HG03439 (cell line): ENCODE measurements around the gene HMCN2.
"Not testable (repeated sequence)": the region's sequence is repeated elsewhere in the genome, so short reads cannot be mapped to it uniquely, and the experiment has no call there.

Source experiments
- ATAC-seq: cut with Tn5 transposase; IDR thresholded peaks from one replicate; pipeline ENCODE4 v1.9.1; 2021; ENCODE audit warnings: mild to moderate bottlenecking, moderate library complexity; ENCODE audit not compliant: unreplicated experiment

HMCN2 gene

GRCh38 chr9:130426883-130427282 lies 161.3 kb downstream of the HMCN2 start:
- ATAC-seq: no peak

GRCh38 chr9:130427326-130427725 lies 161.8 kb downstream of the HMCN2 start:
- ATAC-seq: no peak

- ATAC-seq: no peak
Measured at GRCh38 chr9:130428086-130428665, 162.6 kb downstream of the HMCN2 start.

GRCh38 chr9:130429381-130429780 lies 163.8 kb downstream of the HMCN2 start:
- ATAC-seq: no peak

- no peak for ATAC-seq
Measured at GRCh38 chr9:130429831-130430230, 164.3 kb downstream of the HMCN2 start.

GRCh38 chr9:130430232-130430631 lies 164.7 kb downstream of the HMCN2 start:
- no peak for ATAC-seq

GRCh38 chr9:130430734-130431535 lies 165.4 kb downstream of the HMCN2 start:
- ATAC-seq: no peak

GRCh38 chr9:130431536-130432303 lies 166.2 kb downstream of the HMCN2 start:
- ATAC-seq: no peak

GRCh38 chr9:130432362-130432761 lies 166.8 kb downstream of the HMCN2 start:
- ATAC-seq: no peak

GRCh38 chr9:130432796-130433167 lies 167.2 kb downstream of the HMCN2 start:
- no peak for ATAC-seq

- no peak for ATAC-seq
Measured at GRCh38 chr9:130433168-130433946, 167.8 kb downstream of the HMCN2 start.

- no peak for ATAC-seq
Measured at GRCh38 chr9:130433947-130434262, 168.3 kb downstream of the HMCN2 start.

- not testable (repeated sequence) for ATAC-seq
Measured at GRCh38 chr9:130434656-130435055, 169.1 kb downstream of the HMCN2 start.

GRCh38 chr9:130437011-130437789 lies 171.6 kb downstream of the HMCN2 start:
- ATAC-seq: no peak

- no peak for ATAC-seq
Measured at GRCh38 chr9:130438382-130438981, 172.9 kb downstream of the HMCN2 start.

- ATAC-seq: no peak
Measured at GRCh38 chr9:130441031-130441430, 175.5 kb downstream of the HMCN2 start.

GRCh38 chr9:130442746-130443455 lies 177.3 kb downstream of the HMCN2 start:
- no peak for ATAC-seq

GRCh38 chr9:130443456-130443801 lies 177.9 kb downstream of the HMCN2 start:
- no peak for ATAC-seq

- ATAC-seq: no peak
Measured at GRCh38 chr9:130443840-130444492, 178.4 kb downstream of the HMCN2 start.
